Neural cell (in vitro differentiated cells): ENCODE results near the gene GRHL1. TPM values are rescaled to one million over a fixed set of nuclear protein-coding genes. Genes with fewer than 3 reads are reported as not detected.

ENCODE experiments used
- H2AFZ ChIP-seq: fragments of 200-600, 300-800 bp; sonication (generic), shearing (Covaris generic); 2 replicates; pipeline ENCODE4 v1.6.0; 2014; ENCODE audit warnings: low read depth, mild to moderate bottlenecking, antibody characterized with exemption, low read length, moderate library complexity
- H3F3A ChIP-seq: fragments of 200-600 bp; shearing (Covaris generic); 2 replicates; pipeline ENCODE4 v1.6.1; 2016; ENCODE audit warnings: mild to moderate bottlenecking, moderate library complexity, mixed read lengths, antibody characterized with exemption, low read length; ENCODE audit not compliant: insufficient read depth, poor library complexity, severe bottlenecking
- H3K27ac ChIP-seq: fragments of 200-600, 300-800 bp; sonication (generic), shearing (Covaris generic); 2 replicates; pipeline ENCODE4 v1.5.1; 2014; ENCODE audit warnings: mild to moderate bottlenecking, low read length, moderate library complexity
- H3K27me3 ChIP-seq: fragments of 300-800, 200-600 bp; sonication (generic), shearing (Covaris generic); 2 replicates; pipeline ENCODE4 v1.6.0; 2014; ENCODE audit warnings: mild to moderate bottlenecking, low read depth, low read length, moderate library complexity; ENCODE audit not compliant: insufficient read depth
- H3K36me3 ChIP-seq: fragments of 300-800, 200-600 bp; sonication (generic), shearing (Covaris generic); 2 replicates; pipeline ENCODE4 v1.5.1; 2014; ENCODE audit warnings: mild to moderate bottlenecking, antibody characterized with exemption, low read length, moderate library complexity; ENCODE audit not compliant: insufficient read depth
- H3K4me2 ChIP-seq: fragments of 300-800, 200-600 bp; sonication (generic), shearing (Covaris generic); 2 replicates; pipeline ENCODE4 v1.6.0; 2014; ENCODE audit warnings: mild to moderate bottlenecking, low read length
- H3K4me3 ChIP-seq: fragments of 300-800, 200-600 bp; sonication (generic), shearing (Covaris generic); 2 replicates; pipeline ENCODE4 v1.5.1; 2014; ENCODE audit warnings: mild to moderate bottlenecking, low read length, moderate library complexity
- H3K79me2 ChIP-seq: fragments of 200-600 bp; shearing (Covaris generic); replicated peaks from 2 replicates; pipeline ENCODE4 v1.6.0; 2014; ENCODE audit warnings: mild to moderate bottlenecking, low read length, moderate library complexity; ENCODE audit not compliant: insufficient read depth
- H3K9ac ChIP-seq: fragments of 300-800, 200-600 bp; sonication (generic), shearing (Covaris generic); 2 replicates; pipeline ENCODE4 v1.6.1; 2016; ENCODE audit warnings: mild to moderate bottlenecking, low read length, mixed read lengths
- H3K9me2 ChIP-seq: fragments of 200-600 bp; shearing (Covaris generic); 2 replicates; pipeline ENCODE4 v1.6.1; 2016; ENCODE audit warnings: mild to moderate bottlenecking, low read length, mixed read lengths; ENCODE audit not compliant: insufficient read depth
- H3K9me3 ChIP-seq: fragments of 200-600, 300-800 bp; sonication (generic), shearing (Covaris generic); 2 replicates; pipeline ENCODE4 v1.6.1; 2016; ENCODE audit warnings: mild to moderate bottlenecking, mixed run types, low read length, moderate library complexity, mixed read lengths
- H4K20me1 ChIP-seq: fragments of 200-600 bp; shearing (Covaris generic); 2 replicates; pipeline ENCODE4 v1.6.1; 2016; ENCODE audit warnings: mild to moderate bottlenecking, mixed run types; ENCODE audit not compliant: insufficient read depth
- EP300 ChIP-seq: fragments of 450-650 bp; conservative IDR thresholded peaks from 2 replicates; pipeline ENCODE4 v1.6.1; 2014; ENCODE audit warnings: antibody characterized with exemption, mild to moderate bottlenecking, moderate library complexity; ENCODE audit not compliant: poor library complexity, severe bottlenecking
- EZH2 ChIP-seq: fragments of 200-600, 300-800 bp; shearing (Covaris generic), sonication (generic); IDR thresholded peaks from 2 replicates; pipeline ENCODE4 v1.6.1; 2014; ENCODE audit warnings: antibody characterized with exemption, low read length, borderline replicate concordance, mild to moderate bottlenecking; ENCODE audit not compliant: insufficient read depth, poor library complexity, severe bottlenecking
- MXI1 ChIP-seq: fragments of 450-650 bp; conservative IDR thresholded peaks from 2 replicates; pipeline ENCODE4 v1.6.1; 2014; ENCODE audit warnings: antibody characterized with exemption, mild to moderate bottlenecking; ENCODE audit not compliant: poor library complexity, severe bottlenecking
- POLR2AphosphoS5 ChIP-seq: IDR thresholded peaks from 2 replicates; pipeline ENCODE4 v1.6.1; 2012
- RAD21 ChIP-seq: fragments of 450-650 bp; conservative IDR thresholded peaks from 2 replicates; pipeline ENCODE4 v1.6.1; 2014; ENCODE audit warnings: antibody characterized with exemption, mild to moderate bottlenecking, moderate library complexity
- SMC3 ChIP-seq: fragments of 450-650 bp; conservative IDR thresholded peaks from 2 replicates; pipeline ENCODE4 v1.6.1; 2014; ENCODE audit warnings: antibody characterized with exemption, mild to moderate bottlenecking, moderate library complexity; ENCODE audit not compliant: poor library complexity
- TAF1 ChIP-seq: IDR thresholded peaks from 2 replicates; pipeline ENCODE4 v1.6.1; 2012; ENCODE audit warnings: low read depth
- polyA plus RNA-seq: library from polyadenylated mRNA; depleted of rRNA; stranded (reverse); fragments of >200 nt; gene quantifications from 2 replicates; pipeline ENCODE4 v1.2.3, GENCODE V29; 2014
- TF ChIP-seq, protein P1 (sequence below): IDR thresholded peaks from 2 replicates; pipeline ENCODE4 v1.6.1; 2012; ENCODE audit warnings: borderline replicate concordance
- TF ChIP-seq, protein P2 (sequence below): fragments of 450-650 bp; IDR thresholded peaks from 2 replicates; pipeline ENCODE4 v1.5.1; 2014; ENCODE audit warnings: antibody characterized with exemption, mild to moderate bottlenecking, moderate library complexity; ENCODE audit not compliant: poor library complexity, severe bottlenecking

The GRHL1 gene
- polyA plus RNA-seq, 1 donor from 2014 or later: 26.3 TPM

DNA sequence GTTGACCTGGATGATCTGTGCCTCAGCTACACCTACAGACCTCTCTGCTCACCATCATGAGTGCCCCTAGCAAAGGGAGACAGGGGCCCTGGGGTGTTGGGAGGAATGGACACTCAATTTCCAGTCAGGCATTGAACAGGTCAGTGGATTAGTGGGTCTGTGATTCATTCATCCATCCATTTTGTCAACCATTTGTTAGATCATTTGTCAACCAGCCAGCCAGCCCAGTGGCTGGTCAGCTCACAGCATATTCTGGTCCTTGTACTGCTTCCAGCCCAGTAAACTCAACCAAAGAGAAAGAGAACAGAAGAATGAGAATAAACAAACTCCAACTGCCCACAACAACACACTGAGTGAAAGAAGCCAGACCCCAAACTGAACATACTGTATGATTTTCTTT, 87.2 kb downstream of the GRHL1 start:
- H3K4me3 ChIP-seq: no peak overlapping the region
- no peaks in the 10 kb centered on the region for H3K9me2 ChIP-seq
- no peaks in the 10 kb centered on the region for H4K20me1 ChIP-seq
- H3K27ac ChIP-seq: no peak overlapping the region
- no peak overlapping the region for H2AFZ ChIP-seq
- H3K4me2 ChIP-seq: no peak overlapping the region
- TF ChIP-seq, protein P1, sequence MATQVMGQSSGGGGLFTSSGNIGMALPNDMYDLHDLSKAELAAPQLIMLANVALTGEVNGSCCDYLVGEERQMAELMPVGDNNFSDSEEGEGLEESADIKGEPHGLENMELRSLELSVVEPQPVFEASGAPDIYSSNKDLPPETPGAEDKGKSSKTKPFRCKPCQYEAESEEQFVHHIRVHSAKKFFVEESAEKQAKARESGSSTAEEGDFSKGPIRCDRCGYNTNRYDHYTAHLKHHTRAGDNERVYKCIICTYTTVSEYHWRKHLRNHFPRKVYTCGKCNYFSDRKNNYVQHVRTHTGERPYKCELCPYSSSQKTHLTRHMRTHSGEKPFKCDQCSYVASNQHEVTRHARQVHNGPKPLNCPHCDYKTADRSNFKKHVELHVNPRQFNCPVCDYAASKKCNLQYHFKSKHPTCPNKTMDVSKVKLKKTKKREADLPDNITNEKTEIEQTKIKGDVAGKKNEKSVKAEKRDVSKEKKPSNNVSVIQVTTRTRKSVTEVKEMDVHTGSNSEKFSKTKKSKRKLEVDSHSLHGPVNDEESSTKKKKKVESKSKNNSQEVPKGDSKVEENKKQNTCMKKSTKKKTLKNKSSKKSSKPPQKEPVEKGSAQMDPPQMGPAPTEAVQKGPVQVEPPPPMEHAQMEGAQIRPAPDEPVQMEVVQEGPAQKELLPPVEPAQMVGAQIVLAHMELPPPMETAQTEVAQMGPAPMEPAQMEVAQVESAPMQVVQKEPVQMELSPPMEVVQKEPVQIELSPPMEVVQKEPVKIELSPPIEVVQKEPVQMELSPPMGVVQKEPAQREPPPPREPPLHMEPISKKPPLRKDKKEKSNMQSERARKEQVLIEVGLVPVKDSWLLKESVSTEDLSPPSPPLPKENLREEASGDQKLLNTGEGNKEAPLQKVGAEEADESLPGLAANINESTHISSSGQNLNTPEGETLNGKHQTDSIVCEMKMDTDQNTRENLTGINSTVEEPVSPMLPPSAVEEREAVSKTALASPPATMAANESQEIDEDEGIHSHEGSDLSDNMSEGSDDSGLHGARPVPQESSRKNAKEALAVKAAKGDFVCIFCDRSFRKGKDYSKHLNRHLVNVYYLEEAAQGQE: no peak
- TF ChIP-seq EZH2 (no peak), MXI1 (no peak), RAD21 (no peak), POLR2AphosphoS5 (no peak), TAF1 (no peak), EP300 (no peak), SMC3 (no peak)
- TF ChIP-seq, protein P2, sequence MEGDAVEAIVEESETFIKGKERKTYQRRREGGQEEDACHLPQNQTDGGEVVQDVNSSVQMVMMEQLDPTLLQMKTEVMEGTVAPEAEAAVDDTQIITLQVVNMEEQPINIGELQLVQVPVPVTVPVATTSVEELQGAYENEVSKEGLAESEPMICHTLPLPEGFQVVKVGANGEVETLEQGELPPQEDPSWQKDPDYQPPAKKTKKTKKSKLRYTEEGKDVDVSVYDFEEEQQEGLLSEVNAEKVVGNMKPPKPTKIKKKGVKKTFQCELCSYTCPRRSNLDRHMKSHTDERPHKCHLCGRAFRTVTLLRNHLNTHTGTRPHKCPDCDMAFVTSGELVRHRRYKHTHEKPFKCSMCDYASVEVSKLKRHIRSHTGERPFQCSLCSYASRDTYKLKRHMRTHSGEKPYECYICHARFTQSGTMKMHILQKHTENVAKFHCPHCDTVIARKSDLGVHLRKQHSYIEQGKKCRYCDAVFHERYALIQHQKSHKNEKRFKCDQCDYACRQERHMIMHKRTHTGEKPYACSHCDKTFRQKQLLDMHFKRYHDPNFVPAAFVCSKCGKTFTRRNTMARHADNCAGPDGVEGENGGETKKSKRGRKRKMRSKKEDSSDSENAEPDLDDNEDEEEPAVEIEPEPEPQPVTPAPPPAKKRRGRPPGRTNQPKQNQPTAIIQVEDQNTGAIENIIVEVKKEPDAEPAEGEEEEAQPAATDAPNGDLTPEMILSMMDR: no peak
- H3K36me3 ChIP-seq: no peaks in the 10 kb centered on the region
- no peaks in the 10 kb centered on the region for H3K9me3 ChIP-seq
- no peaks in the 10 kb centered on the region for H3K27me3 ChIP-seq
- no peaks in the 10 kb centered on the region for H3F3A ChIP-seq
- H3K9ac ChIP-seq: no peak overlapping the region
- H3K79me2 ChIP-seq: no peaks in the 10 kb centered on the region

DNA sequence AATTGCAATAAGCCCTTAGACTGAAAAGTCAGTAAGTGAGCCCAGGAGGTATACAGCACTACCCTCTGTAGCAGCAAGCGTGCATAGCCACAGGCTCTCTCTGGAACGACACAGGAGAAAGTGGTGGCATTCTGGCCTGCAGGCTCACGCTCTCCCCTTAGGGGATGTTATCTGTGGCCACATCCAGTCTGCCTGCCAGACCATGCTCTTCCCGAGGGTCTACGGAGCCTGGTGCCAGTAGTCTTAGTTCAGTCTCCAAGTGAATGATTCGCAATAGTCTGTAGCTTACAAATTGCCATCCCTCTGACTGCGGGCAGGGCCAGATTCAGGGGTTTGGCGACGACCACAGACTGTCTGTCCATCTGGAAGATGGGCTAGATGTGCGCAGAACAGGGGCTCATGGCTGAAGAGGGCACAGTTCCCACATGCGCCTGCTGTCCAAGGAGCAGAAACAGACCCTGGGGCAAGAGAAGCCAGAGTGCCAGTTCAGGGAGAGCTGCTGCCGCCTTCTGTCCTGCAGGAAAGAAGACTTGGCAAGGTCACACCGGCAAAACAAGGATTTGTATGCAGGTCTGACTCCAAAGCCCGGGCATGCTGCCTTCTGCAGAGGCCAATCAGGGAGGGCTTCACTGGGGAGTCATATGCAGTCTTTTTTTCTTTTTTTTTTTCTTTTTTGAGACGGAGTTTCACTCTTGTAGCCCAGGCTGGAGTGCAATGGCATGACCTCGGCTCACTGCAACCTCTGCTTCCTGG, 88.3 kb downstream of the GRHL1 start:
- TF ChIP-seq, protein P2: no peak
- TF ChIP-seq MXI1 (no peak), POLR2AphosphoS5 (no peak), EZH2 (no peak), SMC3 (no peak), EP300 (no peak), TAF1 (no peak), RAD21 (no peak)
- TF ChIP-seq, protein P1: no peak
- no peak overlapping the region for H3K4me2 ChIP-seq
- H3K79me2 ChIP-seq: no peaks in the 10 kb centered on the region
- no peaks in the 10 kb centered on the region for H3K9me3 ChIP-seq
- no peaks in the 10 kb centered on the region for H3F3A ChIP-seq
- no peak overlapping the region for H3K9ac ChIP-seq
- H3K9me2 ChIP-seq: no peaks in the 10 kb centered on the region
- H3K4me3 ChIP-seq: no peak overlapping the region
- no peaks in the 10 kb centered on the region for H3K36me3 ChIP-seq
- H3K27me3 ChIP-seq: no peaks in the 10 kb centered on the region
- no peak overlapping the region for H3K27ac ChIP-seq
- no peaks in the 10 kb centered on the region for H4K20me1 ChIP-seq
- H2AFZ ChIP-seq: no peak overlapping the region
